GF-D8 (cell line): ENCODE measurements around the gene CH25H.

Source experiments
- DNase-seq: peaks from one replicate; lab custom pipeline; 2025; lab: John Stamatoyannopoulos, UW

The CH25H gene

DNA sequence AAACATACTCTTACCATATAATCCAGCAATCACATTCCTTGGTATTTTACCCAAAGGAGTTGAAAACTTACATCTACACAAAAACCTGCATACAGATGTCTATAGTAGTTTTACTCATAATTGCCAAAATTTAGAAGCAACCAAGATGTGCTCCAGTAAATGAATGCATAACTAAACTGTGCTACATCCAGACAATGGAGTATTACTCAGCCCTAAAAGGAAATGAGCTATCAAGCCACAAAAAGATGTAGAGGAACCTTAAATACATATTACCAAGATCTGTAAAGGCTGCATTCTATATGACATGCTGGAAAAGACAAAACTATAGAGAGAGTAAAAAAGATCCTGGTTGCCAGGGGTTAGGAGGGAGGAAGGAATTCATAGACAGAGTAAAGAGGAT is 21.8 kb upstream of the CH25H start:
- no peak for DNase-seq

DNA sequence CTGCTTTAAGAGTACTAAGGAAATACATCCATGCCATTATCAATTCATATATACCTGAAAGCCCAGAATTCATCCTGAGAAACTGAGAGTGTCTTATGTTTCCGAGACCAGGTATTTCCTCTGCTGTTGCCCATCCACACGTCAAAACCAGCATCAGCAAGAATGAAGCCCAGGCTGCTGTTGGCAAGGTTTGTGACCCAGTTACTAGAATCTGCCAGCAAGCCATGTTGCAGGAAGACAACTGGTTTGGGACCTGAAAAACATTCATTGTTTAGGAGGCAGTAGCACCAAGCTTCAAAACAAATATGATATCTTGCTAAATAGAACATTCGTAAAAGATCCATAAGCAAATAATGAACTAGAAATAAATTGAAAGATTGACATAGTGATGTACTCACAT is 21.0 kb upstream of the CH25H start:
- DNase-seq = no peak

DNA sequence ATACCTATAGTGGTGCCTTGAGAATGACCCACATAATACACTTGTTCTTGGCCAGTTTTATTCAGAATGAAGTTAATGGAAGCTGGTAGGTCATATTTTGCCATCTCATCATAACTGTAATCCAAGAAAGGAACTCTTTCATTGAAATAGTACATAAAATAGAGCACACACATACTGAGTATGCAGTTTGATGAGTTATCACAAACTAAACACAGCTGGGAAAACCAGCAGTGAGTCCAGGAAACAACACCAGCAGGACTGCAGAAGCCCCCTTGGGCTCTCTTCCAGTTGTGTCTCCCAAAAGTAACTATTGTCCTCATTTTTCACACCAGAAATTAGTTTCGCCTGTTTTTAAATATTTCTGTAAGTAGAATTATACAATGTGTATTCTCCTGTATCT is 19.8 kb upstream of the CH25H start:
- DNase-seq = no peak

DNA sequence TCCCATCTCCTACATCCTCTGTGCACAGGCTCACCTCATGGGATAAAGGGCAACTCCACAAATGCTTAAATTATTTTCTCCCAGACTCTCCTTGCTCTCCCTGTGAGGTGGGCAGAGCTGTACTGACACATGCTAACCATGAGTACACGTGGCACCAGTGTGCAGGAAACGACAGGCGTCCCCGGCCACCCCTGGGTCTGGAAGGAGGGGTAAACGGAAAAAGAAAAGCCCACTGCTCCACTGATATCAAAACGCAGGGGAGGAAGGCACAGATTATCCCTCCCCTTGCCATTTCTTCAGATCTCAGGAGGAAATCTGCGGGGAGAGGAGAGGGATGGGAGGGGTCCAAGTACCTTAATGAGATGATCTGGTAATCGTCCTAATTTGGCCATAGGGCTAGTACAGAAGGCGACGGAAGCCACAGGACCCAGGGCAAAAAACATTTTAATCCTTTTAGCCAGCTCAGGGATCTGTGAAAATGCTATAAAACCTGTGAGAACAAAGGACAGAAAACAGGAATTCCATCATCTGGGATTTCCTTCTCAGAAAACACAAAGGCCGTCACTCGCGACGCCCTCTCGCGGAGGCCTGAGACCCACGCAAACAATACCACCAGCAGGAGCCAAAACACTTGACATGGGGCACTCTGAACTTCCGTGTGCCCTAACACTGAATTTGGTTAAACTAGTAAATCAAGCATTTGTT is 17.8 kb upstream of the CH25H start:
- no peak for DNase-seq

DNA sequence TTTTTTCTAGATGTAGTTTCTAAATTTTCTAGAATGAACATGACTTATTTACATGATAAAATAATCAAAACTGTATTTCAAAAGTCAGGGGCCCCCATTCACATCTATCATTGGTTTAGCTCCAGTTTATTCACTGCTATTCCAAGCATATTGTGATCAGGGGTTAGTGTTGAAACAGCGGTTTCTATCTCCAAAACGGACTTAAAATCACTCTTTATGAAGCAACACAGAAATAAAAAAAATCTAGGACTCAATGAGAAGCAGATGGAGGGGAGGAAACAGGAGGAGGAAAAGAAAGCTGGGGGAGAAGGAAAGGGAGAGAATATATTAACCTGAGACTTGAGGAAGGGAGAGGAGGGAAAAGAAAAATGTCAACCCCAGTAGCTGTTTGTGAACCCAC is 14.8 kb upstream of the CH25H start:
- no peak for DNase-seq

DNA sequence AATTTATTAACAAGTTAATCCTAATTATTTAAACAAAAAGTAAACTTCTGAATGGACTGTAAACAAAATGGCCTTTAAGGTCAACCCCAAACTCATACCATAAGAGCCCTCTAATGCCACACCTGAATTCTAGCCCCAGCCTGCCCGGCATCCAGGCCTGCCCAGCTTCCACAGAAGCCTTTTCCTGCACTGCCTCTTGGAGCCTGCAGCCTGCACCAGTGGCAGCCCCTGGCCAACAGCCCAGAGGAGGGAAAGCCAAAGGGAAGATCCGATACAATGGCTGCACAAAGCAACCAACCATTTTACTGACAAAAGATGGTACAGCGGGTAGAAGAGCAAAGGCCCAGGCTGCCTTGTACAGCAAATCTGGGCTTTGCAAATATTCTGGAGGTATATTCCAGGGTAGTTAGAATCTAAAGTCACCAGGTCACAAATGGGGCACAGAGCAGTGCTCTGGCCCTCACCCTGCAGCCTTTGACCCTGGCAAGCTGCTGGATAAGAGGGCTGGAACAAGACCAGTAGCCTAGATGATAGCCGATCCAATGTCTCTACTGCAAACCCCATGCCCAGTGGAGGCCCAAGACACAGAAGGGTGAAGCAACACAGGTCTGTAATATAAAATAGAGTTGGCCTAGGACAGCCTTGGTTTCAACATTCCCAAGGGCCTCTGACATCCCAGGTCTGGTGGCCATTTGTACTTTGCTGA is 12.5 kb upstream of the CH25H start:
- DNase-seq = no peak

DNA sequence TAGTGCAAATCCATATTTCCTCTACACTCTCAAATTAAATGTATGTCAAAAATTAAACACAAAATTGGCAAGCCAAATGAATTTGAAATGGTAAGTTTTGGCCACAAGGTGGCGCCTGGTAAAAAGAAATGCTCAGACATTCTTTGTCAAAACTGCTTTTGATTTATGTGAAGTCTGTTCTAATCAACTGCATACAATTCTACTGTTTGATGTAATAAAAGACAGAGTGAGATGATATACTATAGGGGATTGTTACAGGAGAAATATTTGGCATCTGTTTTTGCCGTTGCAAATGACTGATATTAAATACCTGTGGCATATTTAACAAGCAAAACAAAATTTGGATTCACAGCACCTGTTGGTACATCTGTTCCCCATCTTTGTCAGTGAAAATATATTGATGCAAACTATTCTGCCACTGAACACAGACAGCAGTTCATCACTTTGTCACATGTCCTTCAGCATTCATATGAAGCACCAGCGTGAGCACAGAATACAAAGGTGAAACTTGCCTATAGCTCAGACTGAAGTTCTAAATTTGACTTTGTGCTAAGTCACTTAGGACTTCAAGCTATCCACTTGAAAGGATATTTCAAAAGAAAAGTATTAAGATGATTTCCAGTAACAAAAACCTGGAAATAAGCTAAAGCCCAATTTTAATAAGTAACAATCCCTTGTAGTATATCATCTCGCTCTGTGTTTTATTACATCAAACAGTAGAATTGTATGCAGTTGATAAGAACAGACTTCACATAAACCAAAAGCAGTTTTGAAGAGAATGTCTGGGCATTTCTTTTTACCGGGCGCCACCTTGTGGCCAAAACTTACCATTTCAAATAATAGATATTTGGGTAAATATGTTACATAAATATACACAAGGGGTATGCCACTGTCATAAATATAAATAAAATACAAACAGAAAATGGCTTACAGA is 10.2 kb upstream of the CH25H start:
- DNase-seq = no peak

DNA sequence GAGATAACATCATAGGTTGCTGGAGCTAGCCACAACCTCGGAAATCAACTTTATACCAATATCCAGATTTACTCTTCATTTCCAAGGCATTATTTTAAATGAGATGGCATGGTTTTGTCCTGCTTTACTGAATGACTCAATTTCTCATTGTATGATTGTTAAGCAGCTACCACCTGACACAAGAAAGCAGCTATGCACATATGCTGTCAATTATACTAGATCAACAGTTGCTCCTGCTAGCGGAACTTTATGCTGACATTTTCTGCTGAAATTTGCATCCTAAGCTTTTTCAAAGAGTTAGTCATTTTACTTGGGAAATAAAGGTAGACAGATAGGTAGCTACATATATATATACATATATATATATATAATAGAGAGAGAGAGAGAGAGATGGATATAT is 8.9 kb upstream of the CH25H start:
- DNase-seq = no peak

DNA sequence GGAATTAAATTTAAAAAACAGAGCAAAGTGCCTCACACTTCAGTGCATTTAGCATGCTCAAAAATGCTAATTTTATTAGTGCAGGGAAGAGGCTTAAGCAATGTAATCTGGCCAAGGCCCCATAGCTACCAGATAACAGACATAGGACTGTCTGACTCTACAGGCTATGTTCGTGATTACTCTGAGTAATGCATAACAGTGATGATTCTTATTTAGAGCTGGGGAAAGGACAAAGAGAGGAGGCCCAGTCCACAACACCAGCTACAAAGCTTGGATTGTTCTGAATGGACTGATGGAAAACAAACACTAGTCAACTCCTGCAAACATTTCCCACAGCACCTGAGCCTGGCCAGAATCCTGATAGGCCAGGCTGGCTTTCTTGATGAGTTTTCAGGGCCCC is 8.4 kb upstream of the CH25H start:
- DNase-seq = no peak

DNA sequence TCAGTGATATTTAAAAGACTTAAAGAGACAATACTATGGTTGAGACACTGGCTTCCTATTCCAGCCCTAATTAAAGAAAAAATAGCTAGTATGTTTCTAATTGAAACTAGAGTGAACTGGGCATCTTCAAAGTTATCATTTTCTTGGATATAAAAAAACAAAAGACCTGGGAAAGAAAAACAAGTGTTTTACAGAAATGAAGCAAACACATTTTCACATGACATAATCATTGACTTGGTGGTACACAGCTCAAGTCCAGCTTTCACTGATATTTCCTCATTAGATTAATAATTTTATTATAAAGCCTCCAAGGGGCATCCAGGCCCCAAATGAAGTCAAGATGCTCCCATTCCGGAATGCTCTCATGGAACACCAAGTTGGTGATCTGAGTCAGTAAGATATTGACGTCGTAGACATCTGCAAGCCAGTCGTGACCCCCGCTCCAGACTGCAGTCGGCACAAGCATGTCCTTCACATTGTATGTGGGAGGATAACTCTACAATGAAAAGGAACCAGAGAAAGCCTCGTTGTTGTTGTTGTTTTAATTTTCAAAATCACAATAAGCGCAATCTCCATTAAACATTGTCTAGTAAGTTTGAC is 7.5 kb upstream of the CH25H start:
- no peak for DNase-seq

DNA sequence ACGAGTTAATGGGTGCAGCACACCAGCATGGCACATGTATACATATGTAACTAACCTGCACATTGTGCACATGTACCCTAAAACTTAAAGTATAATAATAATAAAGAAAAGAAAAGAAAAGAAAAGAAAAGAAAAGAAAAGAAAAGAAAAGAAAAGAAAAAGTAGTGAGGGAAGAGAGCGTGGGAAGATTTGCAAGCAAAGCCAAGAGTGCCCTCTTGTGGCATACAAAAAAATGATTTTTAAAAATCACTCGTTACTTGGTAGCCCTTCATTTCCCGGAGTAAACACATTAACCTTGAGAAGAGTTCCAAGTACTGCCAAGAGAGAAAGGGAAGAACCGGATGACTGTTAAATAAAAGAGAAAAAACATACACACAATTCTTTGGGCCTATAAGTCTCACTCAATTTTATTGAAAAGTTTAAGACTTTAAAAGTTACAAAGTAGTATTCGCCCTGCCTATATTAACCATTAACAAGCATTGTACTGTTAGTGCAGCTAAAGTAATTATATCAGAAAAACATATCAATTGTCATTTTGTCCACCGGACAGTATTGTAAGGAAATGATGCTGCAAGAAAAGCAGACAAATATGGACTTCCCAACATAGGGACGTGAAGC is 6.2 kb upstream of the CH25H start:
- DNase-seq = no peak

DNA sequence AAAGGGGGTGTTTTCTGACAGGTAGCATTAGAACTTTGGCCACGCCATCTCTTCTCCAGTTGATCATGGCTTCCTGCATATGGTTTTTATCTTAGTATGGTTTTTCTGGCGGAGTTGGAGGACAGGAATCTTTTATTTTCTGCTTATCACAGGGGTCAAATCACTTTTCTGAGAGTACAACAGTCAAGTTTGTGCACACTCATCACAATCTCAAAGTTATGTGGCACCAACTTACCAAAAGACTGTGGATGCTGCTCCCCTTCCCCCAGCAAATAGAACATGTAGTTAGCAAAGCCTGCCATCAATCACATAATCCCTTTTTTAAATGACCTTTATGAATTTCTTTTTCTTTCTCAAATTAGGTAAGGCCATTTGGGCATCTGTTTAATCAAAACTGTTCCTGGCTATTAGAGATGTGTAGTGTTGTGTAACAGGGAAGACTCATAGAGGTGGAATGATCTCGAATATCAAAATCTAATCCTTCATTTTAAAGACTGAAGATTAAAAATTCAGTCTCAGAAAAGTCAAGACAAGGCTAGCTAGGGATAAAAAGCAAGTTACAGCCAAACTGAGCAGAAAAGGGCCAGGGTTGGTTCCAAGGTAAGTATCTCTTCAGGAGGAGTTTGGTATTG is 3.8 kb upstream of the CH25H start:
- DNase-seq = no peak

DNA sequence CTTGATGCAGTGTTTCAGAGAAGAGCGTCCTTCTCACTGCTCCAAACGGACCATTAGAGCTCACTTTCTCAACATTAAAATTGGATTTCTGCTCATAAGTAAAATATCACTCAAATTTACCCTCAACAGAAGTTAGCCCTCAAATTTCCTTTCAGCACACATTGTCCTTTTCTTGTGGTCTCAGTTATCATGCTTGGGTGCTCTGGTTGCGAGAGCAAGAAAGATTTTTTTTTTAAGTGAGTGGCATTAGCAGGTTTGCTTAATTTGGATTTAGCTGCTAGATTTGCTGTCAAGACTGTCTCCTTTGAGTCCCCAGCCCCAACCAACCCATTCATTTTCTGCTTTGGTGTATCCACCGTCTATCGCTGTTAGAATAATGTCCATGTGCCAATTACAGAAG is 2.6 kb upstream of the CH25H start:
- DNase-seq = no peak

DNA sequence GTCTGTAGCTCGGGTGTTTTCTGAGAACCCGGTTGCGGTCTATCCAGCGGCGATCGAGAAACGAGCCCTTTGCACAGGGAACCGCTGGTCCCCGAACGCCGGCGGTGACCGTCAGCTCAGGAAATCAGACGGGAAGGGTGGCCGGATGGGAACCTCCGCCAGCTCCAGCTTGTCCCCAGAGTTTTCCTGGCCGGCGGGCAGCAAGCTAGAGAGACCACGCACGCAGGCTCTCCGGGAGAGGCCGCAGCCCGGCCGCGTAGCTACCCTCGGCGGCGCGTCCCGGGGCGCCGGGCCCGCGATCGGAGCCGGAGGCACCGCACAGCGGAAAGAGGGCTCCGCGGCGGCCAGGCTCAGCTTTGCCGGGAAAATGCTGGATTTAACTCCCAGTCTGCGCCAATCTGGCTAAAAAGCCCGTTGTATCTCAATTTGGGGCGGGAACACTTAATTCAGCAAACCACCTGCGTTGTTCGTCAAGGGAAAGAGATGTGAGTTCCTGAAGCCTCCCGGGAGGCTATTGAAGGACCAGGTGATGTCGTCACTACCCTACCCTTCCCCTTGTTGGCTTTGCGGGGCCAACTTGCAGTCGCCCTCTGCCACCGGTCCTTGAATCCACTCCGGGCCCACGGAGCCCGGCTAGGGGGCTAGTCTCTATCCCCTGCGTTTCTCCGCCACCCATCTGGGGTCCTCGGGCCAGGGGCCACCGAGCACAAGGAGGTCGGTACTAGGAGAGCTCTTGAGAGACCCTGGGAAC is 859 bp upstream of the CH25H start:
- DNase-seq = no peak

DNA sequence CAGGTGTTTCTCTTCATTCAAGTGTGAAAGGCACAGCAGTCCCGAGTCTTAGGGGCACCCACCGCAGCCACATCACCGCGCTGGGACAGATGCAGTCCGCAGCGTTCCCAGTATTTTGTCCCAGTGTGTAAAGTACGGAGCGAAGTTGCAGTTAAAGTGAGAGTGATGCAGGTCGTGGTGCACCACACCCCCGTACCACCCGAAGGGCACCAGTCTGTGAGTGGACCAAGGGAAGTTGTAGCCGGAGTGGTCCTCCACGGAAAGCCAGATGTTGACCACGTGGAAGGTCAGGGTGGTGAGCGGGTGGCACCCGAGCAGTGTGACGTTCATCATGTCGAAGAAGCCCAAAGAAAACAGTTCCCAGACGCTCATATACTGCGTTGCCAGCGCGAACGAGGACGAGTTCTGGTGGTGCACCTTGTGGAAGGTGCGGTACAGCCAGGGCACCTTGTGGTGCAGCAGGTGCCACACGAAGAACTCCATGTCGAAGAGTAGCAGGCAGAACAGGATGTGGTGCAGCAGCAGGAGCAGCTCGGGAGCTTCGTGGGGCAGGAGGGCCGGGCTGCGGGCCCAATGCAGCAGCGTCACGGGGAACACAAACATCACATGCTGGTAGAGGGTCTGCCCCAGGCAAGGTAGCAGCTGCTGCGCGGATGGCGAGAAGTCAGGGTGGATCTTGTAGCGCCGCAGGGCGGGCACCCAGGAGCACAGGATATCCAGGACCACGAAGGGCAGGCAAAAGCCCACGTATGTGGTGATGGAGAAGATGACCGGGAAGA is 526 bp downstream of the CH25H start:
- no peak for DNase-seq

DNA sequence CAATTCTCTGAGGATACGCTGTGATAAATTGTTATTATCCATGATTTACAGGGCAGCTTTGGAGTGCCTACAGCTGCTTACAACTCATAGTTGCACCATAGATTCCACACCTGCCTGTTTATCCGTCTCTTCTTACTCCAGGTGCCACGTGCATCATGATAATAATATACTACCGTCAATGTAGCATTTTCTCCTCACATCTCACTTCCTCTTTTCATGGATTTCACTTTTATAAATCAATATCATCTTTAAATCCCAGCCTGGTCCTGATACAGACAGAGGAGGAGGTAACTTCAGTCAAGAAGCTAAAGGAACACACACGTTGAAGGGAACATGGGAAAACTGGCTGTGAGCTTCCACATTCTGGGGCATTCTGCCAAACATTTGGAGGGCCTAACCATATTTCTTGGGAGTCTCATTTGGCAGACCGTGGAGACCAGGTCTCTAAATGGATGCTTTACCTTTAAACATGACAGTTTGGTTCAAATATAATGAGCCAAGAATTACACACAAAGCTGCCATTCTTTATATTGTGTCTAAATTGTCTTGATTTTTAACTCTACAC is 2.4 kb downstream of the CH25H start:
- DNase-seq = no peak

DNA sequence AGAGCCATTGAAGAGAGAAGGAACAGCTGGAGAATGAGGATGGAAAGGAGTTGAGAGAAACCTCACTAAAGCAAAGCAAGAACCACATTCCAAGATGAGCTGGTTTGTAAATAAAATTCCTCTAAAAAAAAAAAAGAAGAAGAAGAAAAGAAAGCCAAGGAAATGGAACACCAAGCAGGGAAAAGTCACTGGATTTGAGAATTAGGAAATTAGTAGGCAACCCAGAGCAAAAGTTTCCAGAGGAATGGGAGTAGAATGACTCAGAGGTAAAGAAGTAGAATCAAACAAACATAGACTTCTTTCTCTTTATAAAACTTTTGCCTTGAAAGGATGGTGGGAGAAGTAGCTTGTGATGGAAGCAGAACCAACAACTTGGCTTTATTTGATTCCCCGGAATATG is 3.9 kb downstream of the CH25H start:
- DNase-seq = no peak

DNA sequence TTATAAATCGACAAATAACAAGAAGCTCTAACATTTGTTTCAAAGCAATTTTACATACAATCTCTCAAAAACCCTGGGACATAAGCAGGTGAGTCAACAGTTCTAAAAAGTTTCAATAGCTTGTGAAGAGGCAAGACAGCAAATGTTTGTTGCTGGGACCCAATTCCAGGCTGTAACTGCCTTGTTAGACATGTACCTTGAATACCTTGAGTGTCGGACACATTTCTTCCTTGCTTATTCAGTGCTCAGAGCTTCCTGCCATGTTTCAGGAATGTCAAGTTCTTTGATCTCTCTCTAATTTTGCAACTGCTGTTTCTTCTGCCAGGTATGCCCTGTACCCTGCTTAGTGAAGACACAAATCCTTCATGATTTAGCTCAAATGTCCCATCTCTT is 5.1 kb downstream of the CH25H start:
- DNase-seq = no peak

DNA sequence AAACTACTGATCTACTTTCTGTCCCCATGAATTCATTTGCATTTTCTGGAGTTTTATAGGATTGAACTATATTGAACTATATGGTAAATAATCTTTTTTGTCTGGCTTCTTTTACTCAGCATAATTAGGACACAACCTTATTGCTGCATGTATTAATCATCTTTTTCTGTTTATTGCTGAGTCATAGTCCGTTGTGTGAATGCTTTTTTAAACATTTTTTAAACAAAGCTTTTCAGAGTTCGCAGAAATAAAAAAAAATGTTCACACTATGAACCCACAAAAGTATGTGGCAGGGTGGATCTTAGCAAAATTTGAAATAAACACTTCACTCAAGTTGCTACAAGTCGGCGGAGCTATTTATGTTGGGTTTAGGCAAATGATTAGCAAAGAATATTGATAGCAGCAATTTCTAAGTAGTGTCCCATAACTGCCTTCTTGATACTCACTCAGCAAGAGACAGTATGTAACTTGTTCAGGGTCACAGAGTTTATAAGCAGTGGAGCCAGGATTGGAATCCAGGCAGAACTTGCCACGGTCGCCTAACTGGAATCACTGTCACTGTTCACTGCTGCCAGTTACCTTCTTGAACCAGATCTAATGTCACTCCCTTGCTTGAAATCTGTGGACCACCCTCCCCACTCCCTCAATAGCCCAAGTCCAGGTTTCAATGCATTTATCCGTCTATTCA is 5.6 kb downstream of the CH25H start:
- no peak for DNase-seq
